GM12874 (cell line): Measurements from ENCODE around the gene IL1RL1.

Experiments
- CTCF ChIP-seq: IDR thresholded peaks from 2 replicates; pipeline ENCODE4 v1.5.1; 2011; ENCODE audit warnings: low read depth, mild to moderate bottlenecking, control low read depth, low read length, moderate library complexity; ENCODE audit not compliant: insufficient read depth

IL1RL1 gene

GRCh38 chr2:102304268-102304667, 7.1 kb upstream of the IL1RL1 start:
- no peak for TF ChIP-seq CTCF

GRCh38 chr2:102304711-102305611, 6.4 kb upstream of the IL1RL1 start:
- no peak for TF ChIP-seq CTCF

- no peak for TF ChIP-seq CTCF
Observed at GRCh38 chr2:102306125-102306524, 5.2 kb upstream of the IL1RL1 start.

- TF ChIP-seq CTCF: no peak
Observed at GRCh38 chr2:102313025-102313424, 1.7 kb downstream of the IL1RL1 start.

- TF ChIP-seq CTCF: no peak
Observed at GRCh38 chr2:102313471-102313870, 2.1 kb downstream of the IL1RL1 start.

GRCh38 chr2:102313950-102314349, 2.6 kb downstream of the IL1RL1 start:
- TF ChIP-seq CTCF: no peak

GRCh38 chr2:102315921-102316320, 4.6 kb downstream of the IL1RL1 start:
- TF ChIP-seq CTCF: no peak
